SK-N-SH treated with all-trans-retinoic acid at 6 μM for 48 hours (cell line): ENCODE measurements around the gene SDC1.

Experiments used
- ATAC-seq: fragments of 200-7000 bp; cut with Tn5 transposase; 3 replicates; pipeline ENCODE4 v1.9.1; 2020; ENCODE audit warnings: mild to moderate bottlenecking, moderate library complexity
- ARNTL ChIP-seq: fragments of 450-650 bp; formaldehyde crosslinking; IDR thresholded peaks from 2 replicates; pipeline ENCODE4 v1.5.0; 2020; ENCODE audit warnings: low read depth, mild to moderate bottlenecking, moderate library complexity, borderline replicate concordance
- CSDC2 ChIP-seq: fragments of 250-450 bp; sonication (Bioruptor Pico); IDR thresholded peaks from 2 replicates; pipeline ENCODE4 v1.5.0; 2020; ENCODE audit warnings: mild to moderate bottlenecking, moderate library complexity
- ESRRG ChIP-seq: fragments of 250-450 bp; sonication (Bioruptor Pico); IDR thresholded peaks from 2 replicates; pipeline ENCODE4 v1.6.1; 2021; ENCODE audit warnings: mild to moderate bottlenecking
- GLIS3 ChIP-seq: fragments of 250-450 bp; sonication (Bioruptor Pico); IDR thresholded peaks from 2 replicates; pipeline ENCODE4 v1.5.0; 2020; ENCODE audit warnings: mild to moderate bottlenecking, moderate library complexity
- OSR1 ChIP-seq: fragments of 250-450 bp; sonication (Bioruptor Pico); IDR thresholded peaks from 2 replicates; pipeline ENCODE4 v1.8.0; 2022; ENCODE audit warnings: moderate library complexity, mild to moderate bottlenecking, inconsistent platforms
- RARB ChIP-seq: fragments of 250-450 bp; sonication (Bioruptor Pico); IDR thresholded peaks from 2 replicates; pipeline ENCODE4 v1.8.0; 2021; ENCODE audit warnings: mild to moderate bottlenecking, moderate library complexity
- TCF4 ChIP-seq: fragments of 250-450 bp; sonication (Bioruptor Pico); IDR thresholded peaks from 2 replicates; pipeline ENCODE4 v1.8.0; 2021; ENCODE audit warnings: mild to moderate bottlenecking, moderate library complexity, borderline replicate concordance
- TOX ChIP-seq: fragments of 250-450 bp; sonication (Bioruptor Pico); IDR thresholded peaks from 2 replicates; pipeline ENCODE4 v1.8.0; 2021; ENCODE audit warnings: mild to moderate bottlenecking, moderate library complexity, borderline replicate concordance
- ZC3H10 ChIP-seq: fragments of 250-450 bp; sonication (Bioruptor Pico); IDR thresholded peaks from 2 replicates; pipeline ENCODE4 v1.5.1; 2021; ENCODE audit warnings: mild to moderate bottlenecking, moderate library complexity
- ZFP3 ChIP-seq: fragments of 250-450 bp; sonication (Bioruptor Pico); IDR thresholded peaks from 2 replicates; pipeline ENCODE4 v1.5.0; 2020; ENCODE audit warnings: mild to moderate bottlenecking, moderate library complexity
- ZNF565 ChIP-seq: fragments of 450-650 bp; formaldehyde crosslinking; conservative IDR thresholded peaks from 2 replicates; pipeline ENCODE4 v1.5.0; 2020; ENCODE audit warnings: low read depth, mild to moderate bottlenecking, moderate library complexity
- TF ChIP-seq, protein P1 (sequence below): fragments of 250-450 bp; sonication (Bioruptor Pico); IDR thresholded peaks from 2 replicates; pipeline ENCODE4 v1.8.0; 2021; ENCODE audit warnings: low read depth, mild to moderate bottlenecking, moderate library complexity, borderline replicate concordance
- TF ChIP-seq, protein P2 (sequence below): fragments of 250-450 bp; sonication (Bioruptor Pico); IDR thresholded peaks from 2 replicates; pipeline ENCODE4 v1.8.0; 2020; ENCODE audit warnings: mild to moderate bottlenecking, moderate library complexity, borderline replicate concordance
- TF ChIP-seq, protein P3 (sequence below): fragments of 250-450 bp; sonication (Bioruptor Pico); IDR thresholded peaks from 2 replicates; pipeline ENCODE4 v1.5.1; 2021; ENCODE audit warnings: mild to moderate bottlenecking, moderate library complexity
- TF ChIP-seq, protein P4 (sequence below): fragments of 250-450 bp; sonication (Bioruptor Pico); IDR thresholded peaks from 2 replicates; pipeline ENCODE4 v1.5.1; 2020; ENCODE audit warnings: low read depth, mild to moderate bottlenecking, moderate library complexity

Gene SDC1

DNA sequence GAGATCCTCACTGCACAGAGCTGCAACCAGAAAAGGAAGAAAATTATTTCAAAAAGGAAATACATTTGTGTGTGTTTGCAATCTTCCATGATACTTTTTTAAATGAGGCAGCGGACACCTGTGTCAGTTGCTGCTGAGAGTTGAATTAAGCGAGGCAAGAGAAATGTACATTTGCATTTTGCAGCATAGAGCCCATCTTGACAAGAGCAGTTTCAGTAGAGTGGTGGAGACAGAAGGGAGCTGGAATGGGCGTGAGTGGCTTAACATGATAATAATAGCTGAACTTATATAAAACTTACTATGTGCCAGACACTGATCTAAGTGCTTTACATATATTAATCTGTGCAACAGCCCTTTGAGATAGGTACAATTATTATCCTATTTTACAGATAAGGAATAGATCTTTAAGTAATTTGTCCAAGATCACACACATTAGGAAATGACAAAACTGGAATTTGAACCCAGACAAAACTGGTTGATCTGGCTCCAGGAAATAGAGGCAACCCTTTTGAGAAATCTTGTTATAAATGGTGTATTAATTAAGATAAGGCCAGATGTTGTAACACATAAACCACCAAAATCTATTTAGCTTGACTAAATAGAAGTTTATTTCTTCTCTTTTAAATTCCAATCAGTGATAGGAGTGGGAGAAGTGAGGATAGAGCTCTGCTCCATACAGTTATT lies 68.7 kb downstream of the SDC1 start:
- TF ChIP-seq TOX (CRISPR knock-in tag): no peak
- no peak for TF ChIP-seq ARNTL (CRISPR knock-in tag)
- no peak for TF ChIP-seq ZC3H10 (CRISPR knock-in tag)
- TF ChIP-seq GLIS3: no peak
- TF ChIP-seq, protein P1, sequence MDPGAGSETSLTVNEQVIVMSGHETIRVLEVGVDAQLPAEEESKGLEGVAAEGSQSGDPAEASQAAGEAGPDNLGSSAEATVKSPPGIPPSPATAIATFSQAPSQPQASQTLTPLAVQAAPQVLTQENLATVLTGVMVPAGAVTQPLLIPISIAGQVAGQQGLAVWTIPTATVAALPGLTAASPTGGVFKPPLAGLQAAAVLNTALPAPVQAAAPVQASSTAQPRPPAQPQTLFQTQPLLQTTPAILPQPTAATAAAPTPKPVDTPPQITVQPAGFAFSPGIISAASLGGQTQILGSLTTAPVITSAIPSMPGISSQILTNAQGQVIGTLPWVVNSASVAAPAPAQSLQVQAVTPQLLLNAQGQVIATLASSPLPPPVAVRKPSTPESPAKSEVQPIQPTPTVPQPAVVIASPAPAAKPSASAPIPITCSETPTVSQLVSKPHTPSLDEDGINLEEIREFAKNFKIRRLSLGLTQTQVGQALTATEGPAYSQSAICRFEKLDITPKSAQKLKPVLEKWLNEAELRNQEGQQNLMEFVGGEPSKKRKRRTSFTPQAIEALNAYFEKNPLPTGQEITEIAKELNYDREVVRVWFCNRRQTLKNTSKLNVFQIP (CRISPR knock-in tag): no peak
- TF ChIP-seq TCF4 (CRISPR knock-in tag): no peak
- TF ChIP-seq, protein P2, sequence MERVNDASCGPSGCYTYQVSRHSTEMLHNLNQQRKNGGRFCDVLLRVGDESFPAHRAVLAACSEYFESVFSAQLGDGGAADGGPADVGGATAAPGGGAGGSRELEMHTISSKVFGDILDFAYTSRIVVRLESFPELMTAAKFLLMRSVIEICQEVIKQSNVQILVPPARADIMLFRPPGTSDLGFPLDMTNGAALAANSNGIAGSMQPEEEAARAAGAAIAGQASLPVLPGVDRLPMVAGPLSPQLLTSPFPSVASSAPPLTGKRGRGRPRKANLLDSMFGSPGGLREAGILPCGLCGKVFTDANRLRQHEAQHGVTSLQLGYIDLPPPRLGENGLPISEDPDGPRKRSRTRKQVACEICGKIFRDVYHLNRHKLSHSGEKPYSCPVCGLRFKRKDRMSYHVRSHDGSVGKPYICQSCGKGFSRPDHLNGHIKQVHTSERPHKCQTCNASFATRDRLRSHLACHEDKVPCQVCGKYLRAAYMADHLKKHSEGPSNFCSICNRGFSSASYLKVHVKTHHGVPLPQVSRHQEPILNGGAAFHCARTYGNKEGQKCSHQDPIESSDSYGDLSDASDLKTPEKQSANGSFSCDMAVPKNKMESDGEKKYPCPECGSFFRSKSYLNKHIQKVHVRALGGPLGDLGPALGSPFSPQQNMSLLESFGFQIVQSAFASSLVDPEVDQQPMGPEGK (CRISPR knock-in tag): no peak
- TF ChIP-seq ESRRG (CRISPR knock-in tag): no peak
- TF ChIP-seq RARB: no peak
- TF ChIP-seq, protein P3, sequence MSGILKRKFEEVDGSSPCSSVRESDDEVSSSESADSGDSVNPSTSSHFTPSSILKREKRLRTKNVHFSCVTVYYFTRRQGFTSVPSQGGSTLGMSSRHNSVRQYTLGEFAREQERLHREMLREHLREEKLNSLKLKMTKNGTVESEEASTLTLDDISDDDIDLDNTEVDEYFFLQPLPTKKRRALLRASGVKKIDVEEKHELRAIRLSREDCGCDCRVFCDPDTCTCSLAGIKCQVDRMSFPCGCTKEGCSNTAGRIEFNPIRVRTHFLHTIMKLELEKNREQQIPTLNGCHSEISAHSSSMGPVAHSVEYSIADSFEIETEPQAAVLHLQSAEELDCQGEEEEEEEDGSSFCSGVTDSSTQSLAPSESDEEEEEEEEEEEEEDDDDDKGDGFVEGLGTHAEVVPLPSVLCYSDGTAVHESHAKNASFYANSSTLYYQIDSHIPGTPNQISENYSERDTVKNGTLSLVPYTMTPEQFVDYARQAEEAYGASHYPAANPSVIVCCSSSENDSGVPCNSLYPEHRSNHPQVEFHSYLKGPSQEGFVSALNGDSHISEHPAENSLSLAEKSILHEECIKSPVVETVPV (CRISPR knock-in tag): no peak
- no peak for ATAC-seq

DNA sequence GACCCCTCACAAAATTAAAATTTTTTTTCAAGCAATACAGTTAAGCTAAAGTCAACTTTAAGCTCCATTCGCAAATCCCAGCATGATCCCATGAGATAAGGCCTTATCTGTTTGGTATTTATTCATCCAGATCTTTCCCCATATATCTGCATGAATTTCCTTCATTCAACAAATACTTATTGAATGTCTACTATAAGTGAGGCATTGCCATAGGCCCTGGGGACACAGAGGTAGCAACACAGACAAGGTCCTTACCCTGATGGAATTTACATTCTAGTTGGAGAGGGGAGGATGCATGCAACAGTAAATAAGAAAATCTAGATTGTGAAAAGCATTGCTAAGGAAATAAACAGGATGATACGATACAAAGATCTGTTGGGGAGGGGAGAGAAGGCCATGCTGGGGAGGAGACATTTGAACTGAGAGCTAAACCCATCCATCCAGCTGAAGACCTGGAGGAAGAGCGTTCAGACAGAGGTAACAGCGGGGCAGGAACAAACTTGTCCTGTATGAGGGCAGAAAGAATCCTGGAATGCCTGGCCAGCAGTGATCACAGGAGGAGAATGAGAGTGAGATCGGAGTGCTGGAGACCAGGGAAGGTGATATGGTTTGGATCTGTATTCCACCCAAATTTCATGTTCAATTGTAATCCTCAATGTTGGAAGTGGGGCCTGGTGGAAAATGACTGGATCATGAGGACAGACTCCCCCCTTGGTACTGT lies 71.6 kb downstream of the SDC1 start:
- TF ChIP-seq, protein P3 (CRISPR knock-in tag): no peak
- TF ChIP-seq, protein P4, sequence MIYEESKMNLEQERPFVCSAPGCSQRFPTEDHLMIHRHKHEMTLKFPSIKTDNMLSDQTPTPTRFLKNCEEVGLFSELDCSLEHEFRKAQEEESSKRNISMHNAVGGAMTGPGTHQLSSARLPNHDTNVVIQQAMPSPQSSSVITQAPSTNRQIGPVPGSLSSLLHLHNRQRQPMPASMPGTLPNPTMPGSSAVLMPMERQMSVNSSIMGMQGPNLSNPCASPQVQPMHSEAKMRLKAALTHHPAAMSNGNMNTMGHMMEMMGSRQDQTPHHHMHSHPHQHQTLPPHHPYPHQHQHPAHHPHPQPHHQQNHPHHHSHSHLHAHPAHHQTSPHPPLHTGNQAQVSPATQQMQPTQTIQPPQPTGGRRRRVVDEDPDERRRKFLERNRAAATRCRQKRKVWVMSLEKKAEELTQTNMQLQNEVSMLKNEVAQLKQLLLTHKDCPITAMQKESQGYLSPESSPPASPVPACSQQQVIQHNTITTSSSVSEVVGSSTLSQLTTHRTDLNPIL: no peak
- TF ChIP-seq ZFP3 (CRISPR knock-in tag): no peak
- TF ChIP-seq TOX (CRISPR knock-in tag): no peak
- TF ChIP-seq ZNF565 (CRISPR knock-in tag): no peak
- TF ChIP-seq ESRRG (CRISPR knock-in tag): no peak
- no peak for TF ChIP-seq OSR1 (CRISPR knock-in tag)
- no peak for TF ChIP-seq GLIS3
- no peak for TF ChIP-seq CSDC2
- TF ChIP-seq, protein P2 (CRISPR knock-in tag): no peak
- ATAC-seq: no peak

DNA sequence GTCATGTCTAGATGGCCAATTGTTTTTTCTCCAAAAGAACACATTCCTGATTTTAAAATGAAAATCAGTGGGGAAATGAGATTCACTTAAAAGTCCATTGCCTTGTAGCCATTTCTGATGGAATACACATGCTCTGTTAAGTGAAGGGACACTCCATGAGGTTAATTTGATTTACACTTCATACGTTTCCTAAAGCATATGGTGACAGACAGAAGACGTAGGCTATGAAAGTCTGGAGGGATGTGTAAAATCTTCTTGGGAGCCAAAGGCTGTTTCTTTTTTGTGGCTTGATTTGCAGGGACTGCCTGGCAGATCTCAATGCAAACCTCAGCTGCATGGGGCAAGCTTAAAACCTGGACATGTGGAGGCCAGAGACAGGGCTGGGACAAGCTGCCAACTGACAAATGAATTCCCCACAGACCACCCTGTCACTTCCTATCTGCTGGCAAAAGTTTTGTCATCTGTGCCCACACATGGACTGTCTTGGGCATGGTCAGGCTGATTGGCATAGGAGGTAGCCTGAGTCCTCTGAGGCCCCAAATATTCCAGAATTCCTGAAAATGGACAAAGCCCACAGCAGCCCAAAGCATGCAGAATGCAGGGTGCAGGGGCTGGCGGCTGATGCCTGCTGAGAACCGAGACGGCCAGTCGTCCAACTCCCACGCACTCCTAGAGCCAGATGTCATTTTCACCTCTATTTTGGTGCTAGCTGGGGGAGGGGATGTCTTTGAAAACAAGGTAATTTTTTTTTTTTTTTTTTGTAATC lies 73.9 kb downstream of the SDC1 start:
- no peak; the same call in 2 of the 3 replicates for ATAC-seq
- TF ChIP-seq, protein P1 (CRISPR knock-in tag): no peak
- TF ChIP-seq, all 23 proteins: peak for 0
